Esophagus squamous epithelium (tissue), 4 donors: Measurements from ENCODE around the gene KCNC2.

ENCODE experiments used
- CTCF ChIP-seq, 6 experiments: fragments of 450-650 bp in 4 of 6; fragments of 200-600 bp in 2 of 6; sonication (generic) in 2 of 6; IDR thresholded peaks; one replicate each; pipeline ENCODE4 v1.5.1; 2016 to 2019; ENCODE audit warnings: antibody characterized with exemption in 6 of 6, mild to moderate bottlenecking in 4 of 6, moderate library complexity in 4 of 6
- POLR2A ChIP-seq, 4 donors: fragments of 450-650 bp; IDR thresholded peaks; one replicate each; pipeline ENCODE4 v1.6.1; 2017; ENCODE audit warnings: antibody characterized with exemption in 4 of 4, mild to moderate bottlenecking in 4 of 4, moderate library complexity in 3 of 4

- TF ChIP-seq CTCF (IDR thresholded peaks at IDR 0.05) (no peak), POLR2A (IDR thresholded peaks at IDR 0.05) (no peak)
These were observed 89.3 kb downstream of the KCNC2 start for GRCh38 chr12:75120311-75120711.
